HG02938 (cell line): ENCODE measurements around the gene RAB11A.
"Not testable (repeated sequence)": the region's sequence is repeated elsewhere in the genome, so short reads cannot be mapped to it uniquely, and the experiment has no call there.

Source experiments
- ATAC-seq: cut with Tn5 transposase; IDR thresholded peaks from one replicate; pipeline ENCODE4 v1.9.1; 2021; ENCODE audit warnings: mild to moderate bottlenecking, moderate library complexity; ENCODE audit not compliant: unreplicated experiment

Gene RAB11A

DNA sequence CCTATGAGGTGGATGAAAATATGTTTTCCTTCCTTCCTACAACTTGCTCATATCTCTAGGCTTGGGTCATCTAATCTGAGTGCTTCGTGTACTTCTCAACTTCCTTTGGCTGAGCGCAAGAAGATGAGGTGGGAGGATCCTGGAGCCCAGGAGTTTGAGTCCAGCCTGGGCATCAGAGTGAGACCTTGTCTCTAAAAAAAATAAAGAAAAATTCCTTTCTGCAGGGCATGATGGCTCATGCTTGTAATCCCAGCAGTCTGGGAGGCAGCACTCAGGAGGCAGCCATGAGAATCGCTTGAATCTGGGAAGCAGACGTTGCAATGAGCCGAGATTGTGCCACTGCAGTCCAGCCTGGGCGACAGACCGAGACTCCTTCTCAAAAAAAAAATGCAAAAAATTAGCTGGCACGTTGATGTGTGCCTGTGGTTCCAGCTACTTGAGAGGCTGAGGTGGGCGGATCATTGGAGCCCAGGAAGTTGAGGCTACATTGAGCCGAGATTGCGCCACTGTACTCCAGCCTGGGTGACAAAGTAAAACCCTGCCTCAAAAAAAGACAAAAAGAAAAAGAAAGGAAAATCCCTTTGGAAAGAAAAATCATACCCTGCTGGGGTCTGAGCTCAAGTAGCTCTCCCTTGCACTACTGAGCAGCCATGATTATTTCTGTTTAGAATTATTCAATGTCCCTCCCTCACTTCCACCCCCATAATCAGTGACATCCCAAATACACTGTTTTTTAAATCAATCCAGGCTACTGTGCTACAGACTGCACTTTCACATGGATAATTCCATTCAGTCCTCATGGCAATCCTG, 28.0 kb upstream of the RAB11A start:
- no peak for ATAC-seq

GRCh38 chr15:65845826-65846519, 23.3 kb upstream of the RAB11A start:
- ATAC-seq, result no peak

DNA sequence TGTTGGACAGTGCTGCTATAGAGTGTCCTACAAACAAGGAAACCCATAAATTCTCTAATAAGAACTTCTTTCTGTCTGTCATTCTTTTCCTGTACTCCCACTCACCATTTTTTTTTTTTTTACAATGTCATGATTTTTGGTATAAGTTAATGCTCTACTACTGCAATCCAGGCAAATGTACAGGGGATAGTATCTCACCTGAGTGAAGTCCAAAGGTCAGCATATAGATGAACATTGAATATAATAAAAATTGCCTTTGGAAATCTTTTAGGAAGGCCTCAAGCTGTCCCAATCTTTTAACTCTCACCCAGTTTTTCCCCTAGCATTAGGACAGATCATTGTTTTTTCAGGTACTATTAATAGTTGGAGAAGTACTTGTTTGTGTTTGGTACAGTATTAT, 21.3 kb upstream of the RAB11A start:
- ATAC-seq, result no peak

GRCh38 chr15:65851981-65852380, 17.3 kb upstream of the RAB11A start:
- ATAC-seq, result no peak

DNA sequence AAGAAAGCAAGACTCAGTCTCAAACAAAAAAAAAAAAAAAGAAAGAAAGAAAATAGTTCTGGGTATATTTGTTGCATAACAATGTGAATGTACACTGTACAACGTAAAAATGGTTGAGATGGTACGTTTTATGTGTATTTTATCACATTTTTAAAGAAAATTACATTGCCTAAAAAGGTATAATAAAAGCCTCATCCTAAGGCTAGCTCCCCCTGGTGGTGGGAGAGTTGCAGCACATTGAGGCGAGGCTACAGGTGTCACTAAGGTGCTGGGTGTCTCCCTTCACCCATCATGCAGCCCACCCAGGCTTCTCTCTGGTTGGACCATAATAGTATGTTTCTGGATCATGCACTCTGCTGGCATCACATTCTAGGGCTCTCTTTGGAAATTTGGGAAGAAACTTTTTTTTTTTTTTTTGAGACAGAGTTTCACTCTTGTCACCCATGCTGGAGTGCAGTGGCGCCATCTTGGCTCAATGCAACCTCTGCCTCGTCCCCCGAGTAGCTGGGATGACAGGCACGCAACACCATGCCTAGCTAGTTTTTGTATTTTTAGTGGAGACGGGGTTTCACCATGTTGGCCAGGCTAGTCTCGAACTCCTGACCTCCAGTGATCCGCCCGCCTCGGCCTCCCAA, 12.4 kb upstream of the RAB11A start:
- no peak for ATAC-seq

GRCh38 chr15:65857718-65858402, 11.4 kb upstream of the RAB11A start:
- no peak for ATAC-seq

DNA sequence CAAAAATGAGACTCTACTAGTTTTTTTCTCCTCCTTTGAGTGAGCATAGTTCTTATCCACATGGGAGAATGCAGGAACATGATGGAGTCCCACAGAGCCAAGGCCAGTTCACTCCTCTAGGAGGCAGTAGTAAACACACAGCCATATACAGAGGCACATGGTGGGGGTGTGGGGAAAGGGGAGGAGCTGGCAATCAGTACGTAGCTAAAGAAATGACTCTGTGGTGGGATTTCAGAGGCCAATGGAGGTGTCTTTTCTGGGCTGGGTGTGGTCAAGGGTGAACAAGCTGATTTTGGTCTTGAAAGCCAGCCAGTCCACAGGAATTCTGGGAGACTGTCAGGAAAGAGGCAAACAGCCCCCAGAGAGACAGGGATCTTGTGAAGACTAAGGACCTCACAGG, 6.6 kb upstream of the RAB11A start:
- peak; percentile 64 for ATAC-seq

GRCh38 chr15:65863106-65863505, 6.2 kb upstream of the RAB11A start:
- ATAC-seq, result no peak

- no peak for ATAC-seq
Measured at GRCh38 chr15:65867244-65867643, 2.0 kb upstream of the RAB11A start.

GRCh38 chr15:65867933-65868332, 1.4 kb upstream of the RAB11A start:
- ATAC-seq, result not testable (repeated sequence)

DNA sequence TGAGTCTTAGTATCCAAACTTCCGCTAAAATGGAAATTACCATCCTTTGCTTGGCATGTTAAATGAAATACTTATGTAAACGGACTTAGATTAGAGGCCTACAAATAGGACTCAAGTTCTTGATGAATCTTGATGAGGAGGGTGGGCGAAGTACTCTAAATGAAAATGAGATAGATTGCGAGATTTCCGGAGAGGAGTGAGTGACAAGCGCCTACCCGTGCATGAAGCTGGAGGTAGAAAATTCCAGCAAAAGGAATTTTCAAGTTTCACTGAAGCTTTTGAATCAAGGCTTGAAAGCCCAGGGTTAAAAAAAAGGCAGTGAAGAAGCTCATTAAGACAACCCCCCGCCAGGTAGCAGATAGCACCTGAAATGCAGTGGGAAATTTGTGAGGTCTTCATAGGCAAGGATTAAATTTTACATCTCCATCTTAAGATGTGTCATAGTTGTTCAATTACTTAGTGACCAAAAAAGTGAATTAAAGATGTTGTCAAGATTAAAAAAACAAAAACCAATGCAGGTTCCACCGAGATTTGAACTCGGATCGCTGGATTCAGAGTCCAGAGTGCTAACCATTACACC, 655 bp upstream of the RAB11A start:
- no peak for ATAC-seq

- ATAC-seq, result no peak
Measured at GRCh38 chr15:65869954-65870871, 922 bp downstream of the RAB11A start.

- no peak for ATAC-seq
Measured at GRCh38 chr15:65870889-65871533, 1.7 kb downstream of the RAB11A start.

DNA sequence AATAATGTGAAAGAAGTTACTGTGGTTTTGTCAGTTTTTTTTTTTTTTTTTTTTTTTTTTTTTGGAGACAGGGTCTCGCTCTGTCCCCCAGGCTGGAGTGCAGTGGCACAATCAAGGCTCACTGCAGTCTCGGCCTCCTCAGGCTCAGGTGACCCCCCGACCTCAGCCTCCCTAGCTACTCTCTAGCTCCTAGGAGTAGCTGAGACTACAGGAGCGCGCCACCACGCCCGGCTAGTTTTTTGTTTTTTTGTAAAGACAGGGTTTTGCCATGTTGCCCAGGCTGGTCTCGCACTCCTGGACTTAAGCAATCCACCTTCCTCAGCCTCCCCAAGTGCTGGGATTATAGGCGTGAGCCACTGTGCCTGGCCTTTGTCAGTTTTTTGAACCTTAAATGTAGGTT, 2.6 kb downstream of the RAB11A start:
- ATAC-seq, result not testable (repeated sequence)

DNA sequence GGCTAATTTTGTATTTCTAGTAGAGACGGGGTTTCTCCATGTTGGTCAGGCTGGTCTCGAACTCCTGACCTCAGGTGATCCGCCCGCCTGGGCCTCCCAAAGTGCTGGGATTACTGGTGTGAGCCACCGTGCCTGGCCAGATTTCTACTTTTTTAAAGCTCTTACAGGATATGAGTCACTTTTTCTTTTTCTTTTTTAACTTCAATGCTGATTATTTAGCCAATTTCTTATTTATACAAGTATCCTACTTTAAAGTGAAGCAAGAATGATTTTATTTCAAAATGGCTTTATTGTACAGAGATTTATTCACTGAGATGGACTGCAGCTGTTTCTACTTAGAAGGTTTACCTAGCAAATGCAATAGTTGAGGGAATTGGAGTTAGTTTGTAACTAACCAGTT, 3.3 kb downstream of the RAB11A start:
- not testable (repeated sequence) for ATAC-seq

DNA sequence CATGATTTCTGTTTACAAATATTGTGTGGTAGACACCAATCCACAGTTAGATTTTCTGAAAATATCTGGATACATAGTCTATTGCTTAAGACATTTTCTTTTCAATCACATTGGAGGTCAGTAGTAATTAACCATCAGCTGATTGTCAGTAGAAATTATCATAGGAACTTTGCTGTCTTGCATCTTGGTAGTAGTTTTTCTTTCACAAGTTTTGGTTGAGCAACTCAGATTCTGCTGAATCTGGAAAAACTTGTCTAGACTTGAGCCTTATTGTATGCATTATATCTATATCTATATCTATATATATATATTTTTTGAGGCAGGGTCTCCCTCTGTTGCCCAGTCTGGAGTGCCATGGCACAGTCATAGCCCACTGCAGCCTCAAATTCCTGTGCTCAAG, 4.0 kb downstream of the RAB11A start:
- no peak for ATAC-seq

- ATAC-seq, result no peak
Measured at GRCh38 chr15:65875458-65875857, 6.2 kb downstream of the RAB11A start.

DNA sequence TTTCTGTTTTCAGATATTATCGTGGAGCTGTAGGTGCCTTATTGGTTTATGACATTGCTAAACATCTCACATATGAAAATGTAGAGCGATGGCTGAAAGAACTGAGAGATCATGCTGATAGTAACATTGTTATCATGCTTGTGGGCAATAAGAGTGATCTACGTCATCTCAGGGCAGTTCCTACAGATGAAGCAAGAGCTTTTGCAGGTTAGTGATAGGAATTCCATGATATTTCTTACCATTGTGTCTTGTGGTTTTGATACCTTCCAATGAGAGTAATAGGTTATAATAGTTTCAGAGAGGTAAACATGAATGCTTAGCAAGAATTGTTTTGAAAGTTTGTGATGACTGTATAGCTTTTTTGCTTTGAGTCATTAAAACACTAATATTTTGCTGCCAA, 8.5 kb downstream of the RAB11A start:
- ATAC-seq, result no peak

GRCh38 chr15:65881766-65882434, 12.6 kb downstream of the RAB11A start:
- no peak for ATAC-seq
